PC-3 (cell line): ENCODE measurements around the gene STRADA. TPM values are rescaled to one million over a fixed set of nuclear protein-coding genes. Genes with fewer than 3 reads are reported as not detected.
A peak's percentile ranks its signal among the peaks of the same experiment; 100 is the strongest.

Experiments
- ATAC-seq: fragments of 200-7000 bp; cut with Tn5 transposase; 2 replicates; pipeline ENCODE4 v1.9.1; 2020; ENCODE audit warnings: mild to moderate bottlenecking, moderate library complexity
- BruUV-seq: library from RNA; stranded (reverse); fragments of 400-500 nt; replicated peaks from 2 replicates; lab custom pipeline; 2021; lab: Mats Ljungman, UMichigan
- CTCF ChIA-PET: fragments of 300-600 bp; sonication (Branson Sonifier 250); formaldehyde crosslinking; loops from one replicate; lab custom pipeline; 2022; ENCODE audit warnings: antibody characterized with exemption; lab: Charles Lee
- POLR2A ChIA-PET: fragments of 300-600 bp; sonication (Branson Sonifier 250); formaldehyde crosslinking; loops from one replicate; lab custom pipeline; 2022; ENCODE audit warnings: antibody characterized with exemption; ENCODE audit not compliant: unreplicated experiment; lab: Charles Lee
- DNase-seq: peaks from one replicate; pipeline ENCODE4 v3.0.0-alpha.2; 2015
- H2AFZ ChIP-seq: fragments of 300-600 bp; sonication (generic); 2 replicates; pipeline ENCODE4 v1.6.0; 2016; ENCODE audit warnings: antibody characterized with exemption, low read length
- H3F3A ChIP-seq: fragments of 300-600 bp; sonication (generic); one replicate; pipeline ENCODE4 v1.6.0; 2017; ENCODE audit warnings: antibody characterized with exemption, low read length, control low read depth, mild to moderate bottlenecking; ENCODE audit not compliant: unreplicated experiment
- H3K27ac ChIP-seq: fragments of 300-600 bp; sonication (generic); 2 replicates; pipeline ENCODE4 v1.5.1; 2016; ENCODE audit warnings: mild to moderate bottlenecking, low read length
- H3K27me3 ChIP-seq: fragments of 300-600 bp; sonication (generic); 2 replicates; pipeline ENCODE4 v1.6.1; 2016; ENCODE audit warnings: low read length, mixed read lengths
- H3K36me3 ChIP-seq: fragments of 300-600 bp; sonication (generic); 2 replicates; pipeline ENCODE4 v1.6.1; 2016; ENCODE audit warnings: low read depth, mixed run types, low read length, mixed read lengths
- H3K4me1 ChIP-seq: fragments of 300-600 bp; sonication (generic); 2 replicates; pipeline ENCODE4 v1.5.1; 2016; ENCODE audit warnings: low read length; ENCODE audit not compliant: insufficient read depth
- H3K4me2 ChIP-seq: fragments of 300-600 bp; sonication (generic); 2 replicates; pipeline ENCODE4 v1.6.0; 2016; ENCODE audit warnings: low read length
- H3K4me3 ChIP-seq: fragments of 300-600 bp; sonication (generic); 2 replicates; pipeline ENCODE4 v1.5.1; 2016; ENCODE audit warnings: mild to moderate bottlenecking, low read length, mixed read lengths
- H3K79me2 ChIP-seq: fragments of 300-600 bp; sonication (generic); 2 replicates; pipeline ENCODE4 v1.6.1; 2017; ENCODE audit warnings: low read length, mixed read lengths
- H3K9ac ChIP-seq: fragments of 300-600 bp; sonication (generic); 2 replicates; pipeline ENCODE4 v1.6.0; 2016; ENCODE audit warnings: mild to moderate bottlenecking, low read length
- H3K9me2 ChIP-seq: fragments of 300-600 bp; sonication (generic); replicated peaks from 2 replicates; pipeline ENCODE4 v1.6.1; 2016; ENCODE audit warnings: mixed run types, low read length, mixed read lengths
- H3K9me3 ChIP-seq: fragments of 300-600 bp; sonication (generic); 2 replicates; pipeline ENCODE4 v1.6.1; 2016; ENCODE audit warnings: low read length, mixed read lengths
- H4K20me1 ChIP-seq: fragments of 300-600 bp; sonication (generic); 2 replicates; pipeline ENCODE4 v1.6.1; 2016; ENCODE audit warnings: low read length, mixed read lengths
- EZH2 ChIP-seq: fragments of 300-600 bp; sonication (generic); IDR thresholded peaks from one replicate; pipeline ENCODE4 v1.6.1; 2017; ENCODE audit warnings: antibody characterized with exemption, mild to moderate bottlenecking, low read length; ENCODE audit not compliant: unreplicated experiment
- EZH2phosphoT487 ChIP-seq: fragments of 300-600 bp; sonication (generic); IDR thresholded peaks from 2 replicates; pipeline ENCODE4 v1.6.1; 2018; ENCODE audit warnings: mild to moderate bottlenecking, antibody characterized with exemption, low read length, borderline replicate concordance
- intact Hi-C: fragments of 100-400 bp; cut with micrococcal nuclease; formaldehyde crosslinking; loops from 2 replicates; pipeline ENCODE4 v1.9.0; 2023
- total RNA-seq: library from RNA; depleted of rRNA; stranded (reverse); fragments of >200 nt; gene quantifications from 2 replicates; pipeline ENCODE4 v1.2.3, GENCODE V29; 2014
- TF ChIP-seq, protein P1 (sequence below): fragments of 300-600 bp; sonication (generic); conservative IDR thresholded peaks from 2 replicates; pipeline ENCODE4 v1.5.1; 2017; ENCODE audit warnings: antibody characterized with exemption, low read depth, mild to moderate bottlenecking, low read length

The STRADA gene
- total RNA-seq, 1 experiment from 2014 or later: 17.9 TPM

DNA sequence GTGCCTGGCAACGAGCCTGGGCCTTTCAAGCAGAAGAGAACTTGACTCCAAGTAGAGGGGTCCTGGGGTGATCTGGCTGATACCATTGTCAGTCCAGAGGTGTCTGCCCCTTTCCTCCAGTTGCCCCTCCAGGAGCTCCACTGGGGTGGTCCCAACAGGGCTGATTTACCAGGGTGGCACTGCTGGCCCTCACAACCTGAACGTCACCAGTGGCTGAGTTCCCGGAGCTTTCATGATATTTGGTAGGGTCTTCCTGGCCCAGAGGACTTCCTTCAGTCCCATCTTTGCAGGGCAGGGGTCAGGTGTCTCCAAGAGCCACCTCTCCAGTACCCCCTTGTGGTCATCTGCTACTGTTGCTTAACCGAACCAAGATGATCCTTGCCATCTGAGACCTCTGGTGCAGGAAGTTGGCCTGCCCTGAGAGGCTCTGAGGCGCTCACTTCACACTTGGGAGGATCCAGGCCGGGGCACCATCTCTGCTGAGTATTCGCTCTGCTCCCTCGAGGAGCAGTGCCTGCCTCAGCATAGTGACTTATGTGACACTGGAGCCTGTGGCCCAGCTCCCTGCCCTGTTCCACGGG is 45.1 kb downstream of the STRADA start:
- peaks cover 7% of the 10 kb centered on the region; the same call in 1 of the 2 replicates for H3K4me1 ChIP-seq
- H3K4me3 ChIP-seq: no peak overlapping the region
- DNase-seq: peak; percentile 55
- no peaks in the 10 kb centered on the region for H3K79me2 ChIP-seq
- BruUV-seq: no TSS peak
- H2AFZ ChIP-seq: no peak overlapping the region
- no peaks in the 10 kb centered on the region for H3F3A ChIP-seq
- POLR2A ChIA-PET: no interaction called here
- H3K27ac ChIP-seq: no peak overlapping the region
- H3K9me2 ChIP-seq: no peaks in the 10 kb centered on the region
- peak; percentile 9 for ATAC-seq
- peaks cover 5% of the 10 kb centered on the region; the same call in 1 of the 2 replicates for H3K36me3 ChIP-seq
- TF ChIP-seq EZH2: no peak
- TF ChIP-seq EZH2phosphoT487: no peak
- TF ChIP-seq, protein P1, sequence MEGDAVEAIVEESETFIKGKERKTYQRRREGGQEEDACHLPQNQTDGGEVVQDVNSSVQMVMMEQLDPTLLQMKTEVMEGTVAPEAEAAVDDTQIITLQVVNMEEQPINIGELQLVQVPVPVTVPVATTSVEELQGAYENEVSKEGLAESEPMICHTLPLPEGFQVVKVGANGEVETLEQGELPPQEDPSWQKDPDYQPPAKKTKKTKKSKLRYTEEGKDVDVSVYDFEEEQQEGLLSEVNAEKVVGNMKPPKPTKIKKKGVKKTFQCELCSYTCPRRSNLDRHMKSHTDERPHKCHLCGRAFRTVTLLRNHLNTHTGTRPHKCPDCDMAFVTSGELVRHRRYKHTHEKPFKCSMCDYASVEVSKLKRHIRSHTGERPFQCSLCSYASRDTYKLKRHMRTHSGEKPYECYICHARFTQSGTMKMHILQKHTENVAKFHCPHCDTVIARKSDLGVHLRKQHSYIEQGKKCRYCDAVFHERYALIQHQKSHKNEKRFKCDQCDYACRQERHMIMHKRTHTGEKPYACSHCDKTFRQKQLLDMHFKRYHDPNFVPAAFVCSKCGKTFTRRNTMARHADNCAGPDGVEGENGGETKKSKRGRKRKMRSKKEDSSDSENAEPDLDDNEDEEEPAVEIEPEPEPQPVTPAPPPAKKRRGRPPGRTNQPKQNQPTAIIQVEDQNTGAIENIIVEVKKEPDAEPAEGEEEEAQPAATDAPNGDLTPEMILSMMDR: peak; percentile 60
- intact Hi-C loops: loop anchor here (5.0 to 10.0 kb wide), 3 partner anchors 74 to 272 kb away; partner anchors contain the start of genes FTSJ3, MAP3K3 and PSMC5
- CTCF ChIA-PET: no interaction called here
- H3K9me3 ChIP-seq: no peaks in the 10 kb centered on the region
- H3K27me3 ChIP-seq: no peaks in the 10 kb centered on the region
- H4K20me1 ChIP-seq: no peaks in the 10 kb centered on the region
- H3K9ac ChIP-seq: no peak overlapping the region
- no peak overlapping the region for H3K4me2 ChIP-seq

DNA sequence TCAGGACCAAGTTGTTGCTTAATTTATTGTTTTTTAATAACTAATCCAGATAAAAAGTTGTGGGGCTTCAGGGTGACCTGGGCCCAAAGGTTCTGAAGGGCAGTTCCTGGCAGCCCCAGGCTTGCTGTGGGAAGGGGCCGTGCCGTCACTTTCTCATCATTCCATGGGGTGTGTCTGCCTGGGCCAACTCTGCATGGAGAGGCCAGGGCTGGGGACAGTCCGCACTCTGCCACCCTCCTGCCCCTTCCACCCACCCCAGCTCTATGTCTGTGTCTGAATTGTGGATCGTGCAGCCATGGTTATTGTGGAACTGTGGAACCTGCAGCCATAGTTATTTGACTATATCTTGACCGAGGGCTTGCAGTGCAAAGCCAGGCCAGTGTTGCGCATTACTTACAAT is 45.7 kb downstream of the STRADA start:
- POLR2A ChIA-PET: no interaction called here

More for the DNA sequence above, 45.7 kb downstream of the STRADA start:
- ATAC-seq (no peak), DNase-seq (no peak)
- H3K27ac ChIP-seq: no peak overlapping the region
- H3K4me2 ChIP-seq: no peak overlapping the region
- BruUV-seq: no TSS peak
- H3K27me3 ChIP-seq: no peaks in the 10 kb centered on the region
- TF ChIP-seq, protein P1: no peak
- TF ChIP-seq EZH2phosphoT487 (no peak), EZH2 (no peak)
- H3K9me3 ChIP-seq: no peaks in the 10 kb centered on the region
- intact Hi-C loops: loop anchor here (5.0 to 10.0 kb wide), 3 partner anchors 74 to 271 kb away; partner anchors contain the start of genes FTSJ3, MAP3K3 and PSMC5
- peaks cover 5% of the 10 kb centered on the region; the same call in 1 of the 2 replicates for H3K36me3 ChIP-seq
- H2AFZ ChIP-seq: no peak overlapping the region
- H3K9ac ChIP-seq: no peak overlapping the region
- CTCF ChIA-PET: no interaction called here
- H3F3A ChIP-seq: no peaks in the 10 kb centered on the region
- H4K20me1 ChIP-seq: no peaks in the 10 kb centered on the region
- no peaks in the 10 kb centered on the region for H3K9me2 ChIP-seq
- no peak overlapping the region for H3K4me3 ChIP-seq
- peaks cover 7% of the 10 kb centered on the region; the same call in 1 of the 2 replicates for H3K4me1 ChIP-seq
- H3K79me2 ChIP-seq: no peaks in the 10 kb centered on the region
